Measurements from ENCODE around the gene PUS10. TPM values are rescaled to one million over a fixed set of nuclear protein-coding genes. Genes with fewer than 3 reads are reported as not detected.

PUS10 gene
- total RNA-seq, 4 donors from 2014 or later: 3.4 to 9.2 (median 8.1) TPM

DNA sequence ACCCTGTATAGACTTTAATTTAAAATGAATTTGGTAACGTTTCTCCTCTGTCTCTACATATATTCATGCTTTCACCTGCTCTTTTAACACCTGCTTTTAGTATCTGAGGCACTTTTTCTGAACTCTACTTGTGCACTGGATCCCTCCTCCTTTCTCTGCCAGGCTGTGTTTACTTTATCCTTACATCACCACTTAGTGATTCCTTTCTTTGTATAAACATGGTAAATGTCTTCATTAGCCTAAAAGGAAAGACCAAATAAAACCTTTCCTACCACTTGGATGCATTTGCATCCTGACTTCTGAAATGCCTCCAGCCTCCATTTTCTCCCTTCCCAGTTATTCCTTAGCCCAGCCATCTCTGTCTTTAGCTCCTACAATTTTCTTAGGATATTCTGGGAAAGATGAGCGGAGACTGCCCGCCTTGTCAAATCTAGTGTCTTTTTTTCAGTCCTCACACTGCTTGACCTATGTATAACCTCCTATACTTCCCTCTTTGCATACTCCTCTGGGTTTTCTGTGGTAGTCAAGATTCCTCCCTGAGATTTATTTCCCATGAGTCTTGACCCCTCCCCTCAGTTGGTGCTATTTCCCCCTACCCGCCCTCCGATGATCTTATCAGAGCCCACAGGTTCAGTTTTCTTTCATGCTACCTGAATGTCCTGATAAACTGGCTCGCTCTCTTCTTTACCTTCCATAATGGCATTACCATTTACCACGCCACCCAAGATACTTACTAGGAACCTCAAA lies 91.9 kb downstream of the PUS10 start:
- TF ChIP-seq, protein P1, sequence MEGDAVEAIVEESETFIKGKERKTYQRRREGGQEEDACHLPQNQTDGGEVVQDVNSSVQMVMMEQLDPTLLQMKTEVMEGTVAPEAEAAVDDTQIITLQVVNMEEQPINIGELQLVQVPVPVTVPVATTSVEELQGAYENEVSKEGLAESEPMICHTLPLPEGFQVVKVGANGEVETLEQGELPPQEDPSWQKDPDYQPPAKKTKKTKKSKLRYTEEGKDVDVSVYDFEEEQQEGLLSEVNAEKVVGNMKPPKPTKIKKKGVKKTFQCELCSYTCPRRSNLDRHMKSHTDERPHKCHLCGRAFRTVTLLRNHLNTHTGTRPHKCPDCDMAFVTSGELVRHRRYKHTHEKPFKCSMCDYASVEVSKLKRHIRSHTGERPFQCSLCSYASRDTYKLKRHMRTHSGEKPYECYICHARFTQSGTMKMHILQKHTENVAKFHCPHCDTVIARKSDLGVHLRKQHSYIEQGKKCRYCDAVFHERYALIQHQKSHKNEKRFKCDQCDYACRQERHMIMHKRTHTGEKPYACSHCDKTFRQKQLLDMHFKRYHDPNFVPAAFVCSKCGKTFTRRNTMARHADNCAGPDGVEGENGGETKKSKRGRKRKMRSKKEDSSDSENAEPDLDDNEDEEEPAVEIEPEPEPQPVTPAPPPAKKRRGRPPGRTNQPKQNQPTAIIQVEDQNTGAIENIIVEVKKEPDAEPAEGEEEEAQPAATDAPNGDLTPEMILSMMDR (IDR thresholded peaks at IDR 0.05; ENCODE audit: low read depth): no peak

DNA sequence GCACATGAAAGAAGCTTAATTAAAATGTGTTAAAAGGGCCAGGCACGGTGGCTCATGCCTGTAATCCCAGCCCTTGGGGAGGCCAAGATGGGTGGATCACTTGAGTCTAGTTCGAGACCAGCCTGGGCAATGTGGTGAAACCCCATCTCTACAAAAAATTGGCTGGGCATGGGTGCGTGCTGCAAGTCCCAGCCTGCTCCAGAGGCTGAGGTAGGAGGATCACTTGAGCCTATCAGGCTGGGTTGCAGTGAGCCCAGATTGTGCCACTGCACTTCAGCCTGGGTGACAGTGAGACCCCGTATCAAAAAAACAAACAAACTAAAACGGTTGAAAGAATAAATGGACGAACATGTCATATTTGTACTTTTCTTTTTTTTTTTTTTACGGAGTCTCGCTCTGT lies 110.7 kb downstream of the PUS10 start:
- TF ChIP-seq, protein P1 (IDR thresholded peaks at IDR 0.05; ENCODE audit: low read depth): no peak

DNA sequence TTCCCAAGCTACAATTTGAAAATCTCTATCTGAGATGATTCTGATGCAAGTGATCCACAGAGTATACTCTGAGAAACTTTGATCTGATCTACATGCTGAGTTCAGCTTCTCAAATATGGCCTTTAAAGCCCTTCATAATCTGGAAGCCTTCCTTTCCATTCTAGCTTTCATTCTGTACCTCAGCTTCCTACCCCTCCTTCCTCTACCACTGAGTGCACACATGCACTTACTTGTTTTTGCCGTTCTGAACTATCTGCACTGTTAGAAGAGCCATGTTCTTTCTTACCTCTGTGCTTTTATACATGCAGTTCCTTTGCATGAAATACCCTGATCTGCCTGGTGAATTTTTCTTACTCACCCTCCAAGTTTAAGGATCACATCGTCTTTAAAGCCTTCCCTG lies 111.7 kb downstream of the PUS10 start:
- TF ChIP-seq, protein P1 (IDR thresholded peaks at IDR 0.05; ENCODE audit: low read depth): no peak

DNA sequence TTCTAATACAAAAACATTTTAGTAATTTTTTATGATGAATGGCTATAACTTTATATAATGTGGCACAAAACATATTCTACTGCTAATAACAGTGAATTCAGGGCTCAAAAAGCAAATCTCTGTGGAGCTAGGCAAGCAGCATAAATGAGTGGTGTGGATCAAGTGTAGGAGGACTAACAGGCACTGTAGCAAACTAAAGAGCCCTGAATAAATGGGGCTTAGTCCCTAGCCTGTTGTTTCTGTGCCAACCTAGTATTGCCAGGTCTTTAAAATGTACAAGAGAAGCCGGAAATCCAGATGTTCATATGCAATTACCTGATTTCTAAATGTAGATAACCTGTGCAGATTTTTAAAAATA lies 118.2 kb downstream of the PUS10 start:
- TF ChIP-seq, protein P1 (IDR thresholded peaks at IDR 0.05; ENCODE audit: low read depth): no peak

DNA sequence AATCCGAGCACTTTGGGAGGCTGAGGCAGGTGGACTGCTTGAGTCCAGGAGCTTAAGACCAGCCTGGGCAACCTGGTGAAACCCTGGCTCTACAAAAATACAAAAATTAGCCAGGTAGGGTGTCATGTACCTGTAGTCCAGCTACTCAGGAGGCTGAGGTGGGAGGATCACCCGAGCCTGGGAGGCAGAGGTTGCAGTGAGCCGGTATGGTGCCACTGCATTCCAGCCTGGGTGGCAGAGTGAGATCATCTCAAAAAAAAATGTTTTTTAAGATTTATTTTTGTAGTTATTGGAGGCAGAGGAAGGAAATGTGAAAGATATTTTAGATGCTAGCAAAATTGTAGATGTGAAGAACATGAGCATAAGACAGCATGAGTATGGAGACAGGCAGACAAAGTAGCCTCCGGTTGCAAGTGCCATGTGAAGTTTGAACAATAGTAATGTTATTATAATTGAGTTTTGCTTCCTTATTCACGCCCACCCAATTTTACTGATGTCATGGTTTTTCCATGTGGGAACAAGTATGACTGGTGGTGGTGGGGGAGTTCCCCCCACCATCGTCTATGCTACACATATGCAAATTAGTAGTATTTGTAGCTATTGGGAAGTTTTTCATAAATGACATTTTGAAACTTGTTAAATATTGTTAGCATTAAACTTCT lies 118.7 kb downstream of the PUS10 start:
- TF ChIP-seq, protein P1 (IDR thresholded peaks at IDR 0.05; ENCODE audit: low read depth): no peak

DNA sequence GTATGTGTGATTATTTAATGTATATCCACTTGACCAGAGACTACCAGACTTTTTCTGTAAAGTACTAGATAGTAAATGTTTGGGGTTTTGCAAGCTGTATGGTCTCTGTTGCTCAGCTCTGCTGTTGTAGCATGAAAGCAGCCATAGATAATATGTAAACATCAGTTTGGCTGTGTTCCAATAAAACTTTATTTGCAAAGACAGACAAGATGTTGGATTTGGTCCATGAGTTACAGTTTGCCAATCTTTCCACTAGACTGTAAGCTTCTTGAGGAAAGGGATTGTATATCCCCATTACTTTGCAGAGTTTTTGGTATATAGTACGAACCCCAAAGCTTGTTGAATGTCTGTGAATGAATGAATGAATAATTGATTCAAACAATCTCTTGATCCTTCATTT lies 119.5 kb downstream of the PUS10 start:
- TF ChIP-seq, protein P1 (IDR thresholded peaks at IDR 0.05; ENCODE audit: low read depth): no peak

Small RNA genes within 50 kb of the gene (small RNA-seq; reads per million reads assigned to genes)
- gene RNA5SP95 (not detected), gene RNU4-51P (not detected)

Other genes starting within 250 kb of the PUS10 start
- gene REL, start 136.7 kb downstream of the PUS10 start, total RNA-seq: 10 to 100 TPM; 16.8 to 43.2 (median 23.9) TPM
- gene PEX13, start 535 bp downstream of the PUS10 start, total RNA-seq: 10 to 100 TPM; 18.6 to 28.7 (median 23.4) TPM
- 10 to 100 TPM; 10.7 to 12.6 (median 12.3) TPM for gene SANBR, start 47.6 kb upstream of the PUS10 start, total RNA-seq
- gene C2orf74, start 143.9 kb upstream of the PUS10 start, total RNA-seq: 10 to 100 TPM; 27.1 to 40.3 (median 32.9) TPM